WERI-Rb-1 (cell line): ENCODE measurements around the gene TNFRSF6B.

Source experiments
- DNase-seq: peaks from one replicate; pipeline ENCODE4 v3.0.0-alpha.2; 2020
- H3K27ac ChIP-seq: fragments of 250-450 bp; sonication (Bioruptor Pico); 2 replicates; pipeline ENCODE4 v1.5.1; 2020; ENCODE audit warnings: mild to moderate bottlenecking, moderate library complexity
- H3K27me3 ChIP-seq: fragments of 250-450 bp; sonication (Bioruptor Pico); 2 replicates; pipeline ENCODE4 v1.5.1; 2021; ENCODE audit warnings: mild to moderate bottlenecking, low read depth, moderate library complexity; ENCODE audit not compliant: insufficient read depth, severe bottlenecking
- H3K36me3 ChIP-seq: fragments of 250-450 bp; sonication (Bioruptor Pico); 2 replicates; pipeline ENCODE4 v1.5.1; 2020; ENCODE audit warnings: mild to moderate bottlenecking, moderate library complexity
- H3K4me3 ChIP-seq: 2 replicates; pipeline ENCODE4 v1.5.1; 2011; ENCODE audit warnings: low read depth, mild to moderate bottlenecking, control low read depth, low read length
- H3K9me3 ChIP-seq: fragments of 250-450 bp; sonication (Bioruptor Pico); 2 replicates; pipeline ENCODE4 v1.5.1; 2021; ENCODE audit warnings: mild to moderate bottlenecking, moderate library complexity; ENCODE audit not compliant: severe bottlenecking
- TF ChIP-seq, protein P1 (sequence below): IDR thresholded peaks from 2 replicates; pipeline ENCODE4 v1.5.1; 2011; ENCODE audit warnings: low read depth, mild to moderate bottlenecking, control low read depth, inconsistent platforms, low read length

TNFRSF6B gene

DNA sequence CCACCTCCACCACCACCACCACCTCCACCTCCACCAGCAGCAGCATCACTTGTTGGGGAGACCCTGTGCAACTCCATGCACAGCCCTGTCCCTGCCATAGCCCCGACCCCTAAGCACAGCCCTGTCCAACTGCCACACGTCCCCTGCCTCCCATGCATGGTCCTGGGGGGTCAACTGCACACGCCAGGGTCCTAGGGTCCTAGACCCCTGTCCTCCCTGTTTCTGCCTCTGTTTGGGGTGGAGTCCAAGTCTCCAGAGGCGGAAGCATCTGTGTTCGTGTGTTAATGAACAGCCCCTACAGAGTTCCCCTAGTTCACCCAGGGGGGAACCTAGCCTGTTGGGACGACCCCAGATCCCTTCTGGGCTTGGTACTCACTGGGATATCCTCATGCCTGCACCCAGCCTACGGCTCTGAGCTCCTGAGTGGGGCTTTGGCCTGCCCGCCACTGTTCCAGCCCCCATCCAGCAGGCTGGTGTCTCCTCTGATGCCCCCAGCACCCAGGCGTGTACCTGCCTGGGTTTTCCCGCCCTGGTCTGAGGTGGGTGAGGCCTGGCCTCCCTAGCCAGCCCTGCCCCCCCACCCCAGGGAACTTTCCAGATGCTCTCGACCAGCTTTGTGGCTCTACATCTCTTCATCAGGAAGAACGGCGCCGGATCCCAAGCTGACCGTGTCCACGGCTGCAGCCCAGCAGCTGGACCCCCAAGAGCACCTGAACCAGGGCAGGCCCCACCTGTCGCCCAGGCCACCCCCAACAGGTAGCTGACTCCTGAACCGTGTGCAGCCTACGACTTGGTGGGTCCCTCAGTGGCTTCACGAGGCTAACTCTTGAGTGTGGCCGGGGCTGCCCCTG lies 2.5 kb upstream of the TNFRSF6B start:
- Histone ChIP-seq H3K27me3 (no peaks in the 10 kb centered on the region), H3K36me3 (peaks cover 40% of the 10 kb centered on the region), H3K27ac (no peak overlapping the region), H3K4me3 (no peak overlapping the region), H3K9me3 (no peaks in the 10 kb centered on the region)
- DNase-seq: no peak
- TF ChIP-seq, protein P1, sequence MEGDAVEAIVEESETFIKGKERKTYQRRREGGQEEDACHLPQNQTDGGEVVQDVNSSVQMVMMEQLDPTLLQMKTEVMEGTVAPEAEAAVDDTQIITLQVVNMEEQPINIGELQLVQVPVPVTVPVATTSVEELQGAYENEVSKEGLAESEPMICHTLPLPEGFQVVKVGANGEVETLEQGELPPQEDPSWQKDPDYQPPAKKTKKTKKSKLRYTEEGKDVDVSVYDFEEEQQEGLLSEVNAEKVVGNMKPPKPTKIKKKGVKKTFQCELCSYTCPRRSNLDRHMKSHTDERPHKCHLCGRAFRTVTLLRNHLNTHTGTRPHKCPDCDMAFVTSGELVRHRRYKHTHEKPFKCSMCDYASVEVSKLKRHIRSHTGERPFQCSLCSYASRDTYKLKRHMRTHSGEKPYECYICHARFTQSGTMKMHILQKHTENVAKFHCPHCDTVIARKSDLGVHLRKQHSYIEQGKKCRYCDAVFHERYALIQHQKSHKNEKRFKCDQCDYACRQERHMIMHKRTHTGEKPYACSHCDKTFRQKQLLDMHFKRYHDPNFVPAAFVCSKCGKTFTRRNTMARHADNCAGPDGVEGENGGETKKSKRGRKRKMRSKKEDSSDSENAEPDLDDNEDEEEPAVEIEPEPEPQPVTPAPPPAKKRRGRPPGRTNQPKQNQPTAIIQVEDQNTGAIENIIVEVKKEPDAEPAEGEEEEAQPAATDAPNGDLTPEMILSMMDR: no peak

GRCh38 chr20:63694584-63695423 lies 1.6 kb upstream of the TNFRSF6B start:
- Histone ChIP-seq H3K4me3 (no peak overlapping the region), H3K9me3 (no peaks in the 10 kb centered on the region), H3K27ac (no peak overlapping the region), H3K36me3 (peaks cover 40% of the 10 kb centered on the region), H3K27me3 (no peaks in the 10 kb centered on the region)
- TF ChIP-seq, protein P1: no peak
- DNase-seq: no peak

- Histone ChIP-seq H3K9me3 (no peaks in the 10 kb centered on the region), H3K4me3 (no peak overlapping the region), H3K36me3 (peaks cover 40% of the 10 kb centered on the region), H3K27me3 (no peaks in the 10 kb centered on the region), H3K27ac (no peak overlapping the region)
- no peak for DNase-seq
- TF ChIP-seq, protein P1: no peak
Measured at GRCh38 chr20:63695424-63696305, 787 bp upstream of the TNFRSF6B start.

DNA sequence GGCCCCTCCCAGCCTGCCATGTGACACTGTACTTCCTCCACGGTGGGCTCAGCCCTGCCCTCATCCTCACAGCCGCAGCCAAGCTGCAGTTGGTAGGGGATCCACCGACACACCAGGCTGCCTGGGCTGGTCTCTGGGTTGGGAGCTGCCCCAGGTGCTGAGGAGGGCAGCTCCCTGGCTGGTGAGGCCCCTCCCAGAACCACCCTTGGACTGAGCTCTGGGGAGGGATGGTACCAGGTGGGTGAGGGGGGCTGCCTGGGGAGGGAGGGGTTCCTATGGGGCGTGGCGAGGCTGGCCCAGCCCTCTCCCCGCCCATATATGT lies 185 bp upstream of the TNFRSF6B start:
- Histone ChIP-seq H3K36me3 (peaks cover 40% of the 10 kb centered on the region), H3K4me3 (no peak overlapping the region), H3K27me3 (no peaks in the 10 kb centered on the region), H3K9me3 (no peaks in the 10 kb centered on the region), H3K27ac (no peak overlapping the region)
- no peak for DNase-seq
- TF ChIP-seq, protein P1: no peak

- no peak for DNase-seq
- no peaks in the 10 kb centered on the region for H3K9me3 ChIP-seq
Measured at GRCh38 chr20:63697357-63697867, 960 bp downstream of the TNFRSF6B start.

More at GRCh38 chr20:63697357-63697867, 960 bp downstream of the TNFRSF6B start:
- H3K27me3 ChIP-seq: no peaks in the 10 kb centered on the region
- H3K27ac ChIP-seq: no peak overlapping the region
- TF ChIP-seq, protein P1: no peak
- peaks cover 40% of the 10 kb centered on the region for H3K36me3 ChIP-seq
- H3K4me3 ChIP-seq: no peak overlapping the region
